Uterus (tissue), 2 donors: ENCODE data around the gene HIVEP1.

Experiments
- POLR2A ChIP-seq, 2 donors: fragments of 450-650 bp; IDR thresholded peaks; one replicate each; pipeline ENCODE4 v1.6.1; 2016; ENCODE audit warnings: antibody characterized with exemption in 2 of 2, mild to moderate bottlenecking in 1 of 2, moderate library complexity in 1 of 2
- TF ChIP-seq, protein P1 (sequence below), 4 experiments: fragments of 200-600 bp in 2 of 4; fragments of 450-650 bp in 2 of 4; sonication (generic) in 2 of 4; IDR thresholded peaks; one replicate each; pipeline ENCODE4 v1.5.1; 2016 to 2019; ENCODE audit warnings: antibody characterized with exemption in 4 of 4, mild to moderate bottlenecking in 2 of 4, moderate library complexity in 1 of 4

DNA sequence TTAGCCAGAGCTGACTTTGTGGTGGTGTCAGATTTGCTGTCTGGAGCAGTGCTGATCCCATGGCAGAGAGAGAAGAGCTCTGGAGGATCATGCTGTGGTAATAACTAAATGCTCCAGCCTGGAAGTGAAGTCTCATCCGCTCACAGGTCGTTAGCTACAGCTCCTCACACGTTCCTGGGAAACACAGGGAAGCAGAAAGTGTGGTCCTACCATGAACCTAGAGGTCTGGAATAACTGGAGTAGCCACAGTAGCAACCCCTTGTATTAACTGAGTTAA, 2.7 kb downstream of the HIVEP1 start:
- TF ChIP-seq, protein P1, sequence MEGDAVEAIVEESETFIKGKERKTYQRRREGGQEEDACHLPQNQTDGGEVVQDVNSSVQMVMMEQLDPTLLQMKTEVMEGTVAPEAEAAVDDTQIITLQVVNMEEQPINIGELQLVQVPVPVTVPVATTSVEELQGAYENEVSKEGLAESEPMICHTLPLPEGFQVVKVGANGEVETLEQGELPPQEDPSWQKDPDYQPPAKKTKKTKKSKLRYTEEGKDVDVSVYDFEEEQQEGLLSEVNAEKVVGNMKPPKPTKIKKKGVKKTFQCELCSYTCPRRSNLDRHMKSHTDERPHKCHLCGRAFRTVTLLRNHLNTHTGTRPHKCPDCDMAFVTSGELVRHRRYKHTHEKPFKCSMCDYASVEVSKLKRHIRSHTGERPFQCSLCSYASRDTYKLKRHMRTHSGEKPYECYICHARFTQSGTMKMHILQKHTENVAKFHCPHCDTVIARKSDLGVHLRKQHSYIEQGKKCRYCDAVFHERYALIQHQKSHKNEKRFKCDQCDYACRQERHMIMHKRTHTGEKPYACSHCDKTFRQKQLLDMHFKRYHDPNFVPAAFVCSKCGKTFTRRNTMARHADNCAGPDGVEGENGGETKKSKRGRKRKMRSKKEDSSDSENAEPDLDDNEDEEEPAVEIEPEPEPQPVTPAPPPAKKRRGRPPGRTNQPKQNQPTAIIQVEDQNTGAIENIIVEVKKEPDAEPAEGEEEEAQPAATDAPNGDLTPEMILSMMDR (IDR thresholded peaks at IDR 0.05): no peak
- no peak for TF ChIP-seq POLR2A (IDR thresholded peaks at IDR 0.05)
